K562 (cell line): Measurements from ENCODE around the gene EPYC. TPM values are rescaled to one million over a fixed set of nuclear protein-coding genes. Genes with fewer than 3 reads are reported as not detected.
A peak's percentile ranks its signal among the peaks of the same experiment; 100 is the strongest.

ENCODE experiments used
- ATAC-seq: fragments of 200-7000 bp; cut with Tn5 transposase; 3 replicates; pipeline ENCODE4 v1.9.1; 2020; ENCODE audit warnings: moderate library complexity
- BruUV-seq: library from RNA; stranded (reverse); fragments of 400-500 nt; replicated peaks from 2 replicates; lab custom pipeline; 2021; lab: Mats Ljungman, UMichigan
- CTCF ChIA-PET: fragments of 300-600 bp; formaldehyde crosslinking; extraction: SDS; loops from one replicate; lab custom pipeline; 2021; ENCODE audit warnings: low intra/inter-chr PET ratio; lab: Yijun Ruan, JAX
- POLR2A ChIA-PET: fragments of 300-600, 350-650 bp; sonication (Branson Sonifier 250); formaldehyde crosslinking; extraction: SDS; loops from one replicate; lab custom pipeline; 2021; ENCODE audit warnings: antibody characterized with exemption, inconsistent platforms; lab: Yijun Ruan, JAX
- DNase-seq, 4 experiments: peaks; one replicate each; pipeline versions ENCODE4 v3.0.0 to v3.0.0-alpha.2; 2011 to 2018; ENCODE audit warnings: low spot score in 3 of 4, mixed read lengths in 3 of 4; ENCODE audit errors: extremely low read depth in 1 of 4
- FAIRE-seq: peaks from 2 replicates; lab custom pipeline; 2011; peaks lifted over from hg19 to GRCh38; lab: Jason Lieb, UNC
- H2AFZ ChIP-seq: 2 replicates; pipeline ENCODE4 v1.6.0; 2011; ENCODE audit warnings: low read depth, low read length, control low read depth, inconsistent platforms
- H3K27ac ChIP-seq: fragments of 200-600 bp; 3 replicates; pipeline ENCODE4 v1.8.0; 2011; ENCODE audit warnings: low read depth, mild to moderate bottlenecking, control low read depth, inconsistent platforms, low read length, moderate library complexity, mixed read lengths; ENCODE audit errors: extremely low read depth
- H3K27me3 ChIP-seq, 2 experiments: fragments of 300-600 bp in 1 of 2; 2 replicates in 1 of 2; 3 replicates in 1 of 2; pipeline versions ENCODE4 v1.6.0 to v1.8.0; 2011; ENCODE audit warnings: inconsistent platforms in 2 of 2, low read length in 2 of 2, mild to moderate bottlenecking in 1 of 2, mixed read lengths in 1 of 2, moderate library complexity in 1 of 2; ENCODE audit not compliant: control insufficient read depth in 2 of 2, insufficient read depth in 2 of 2
- H3K36me3 ChIP-seq: fragments of 300-600 bp; 3 replicates; pipeline ENCODE4 v1.8.0; 2011; ENCODE audit warnings: mild to moderate bottlenecking, low read length, inconsistent platforms; ENCODE audit not compliant: control insufficient read depth, insufficient read depth
- H3K4me1 ChIP-seq, 2 experiments: fragments of 200-600 bp in 1 of 2; replicated peaks in 1 of 2; 2 replicates in 1 of 2; 3 replicates in 1 of 2; pipeline versions ENCODE4 v1.5.1 to v1.8.0; 2011; ENCODE audit warnings: inconsistent platforms in 2 of 2, low read length in 2 of 2, mild to moderate bottlenecking in 1 of 2, mixed read lengths in 1 of 2, moderate library complexity in 1 of 2; ENCODE audit not compliant: control insufficient read depth in 2 of 2, insufficient read depth in 2 of 2
- H3K4me2 ChIP-seq: 2 replicates; pipeline ENCODE4 v1.6.1; 2011; ENCODE audit warnings: low read length, control low read depth, inconsistent platforms, mixed read lengths; ENCODE audit not compliant: insufficient read depth
- H3K4me3 ChIP-seq: fragments of 200-600 bp; sonication (generic), shearing (Covaris generic); 2 replicates; pipeline ENCODE4 v1.5.1; 2016; ENCODE audit warnings: control low read depth, inconsistent platforms
- H3K79me2 ChIP-seq: fragments of 200-600 bp; 3 replicates; pipeline ENCODE4 v1.8.0; 2011; ENCODE audit warnings: low read length, inconsistent platforms; ENCODE audit not compliant: control insufficient read depth, insufficient read depth
- H3K9ac ChIP-seq, 2 experiments: 2 replicates each; pipeline versions ENCODE4 v1.6.0 to v1.6.1; 2011; ENCODE audit warnings: low read depth in 2 of 2, low read length in 2 of 2, control low read depth in 1 of 2, inconsistent platforms in 1 of 2, mild to moderate bottlenecking in 1 of 2, mixed read lengths in 1 of 2; ENCODE audit not compliant: insufficient read depth in 1 of 2
- H3K9me1 ChIP-seq: one replicate; pipeline ENCODE4 v1.6.0; 2011; ENCODE audit warnings: inconsistent platforms, mild to moderate bottlenecking, low read length, moderate library complexity; ENCODE audit not compliant: control insufficient read depth, insufficient read depth
- H3K9me3 ChIP-seq: replicated peaks from 2 replicates; pipeline ENCODE4 v1.5.1; 2011; ENCODE audit warnings: low read depth, low read length, inconsistent platforms; ENCODE audit not compliant: control insufficient read depth, insufficient read depth
- H4K20me1 ChIP-seq: replicated peaks from 2 replicates; pipeline ENCODE4 v1.6.1; 2011; ENCODE audit warnings: low read length, inconsistent platforms, mixed read lengths; ENCODE audit not compliant: control insufficient read depth, insufficient read depth
- ARNT ChIP-seq, 2 experiments: fragments of 450-650 bp; IDR thresholded peaks; 2 replicates each; pipeline ENCODE4 v1.6.1; 2016; ENCODE audit warnings: mild to moderate bottlenecking in 1 of 2
- CEBPB ChIP-seq: fragments of 450-650 bp; IDR thresholded peaks from 2 replicates; pipeline ENCODE4 v1.6.1; 2016; ENCODE audit warnings: missing genetic modification characterization, missing compliant biosample characterization
- CEBPG ChIP-seq, 3 experiments: fragments of 200-800 bp in 1 of 3; sonication (Bioruptor generic) in 1 of 3; sonication (generic) in 1 of 3; formaldehyde crosslinking in 1 of 3; IDR thresholded peaks in 2 of 3; conservative IDR thresholded peaks in 1 of 3; 2 replicates each; pipeline versions ENCODE4 v1.6.1 to v1.8.0; 2016 to 2022; ENCODE audit warnings: missing compliant biosample characterization in 2 of 3, missing genetic modification characterization in 2 of 3, mild to moderate bottlenecking in 1 of 3, missing genetic modification reagents in 1 of 3
- CREBBP ChIP-seq: IDR thresholded peaks from one replicate; pipeline ENCODE4 v1.6.1; 2012; ENCODE audit warnings: low read depth, mild to moderate bottlenecking, control low read depth, inconsistent platforms, low read length
- GTF2E2 ChIP-seq: fragments of 200-800 bp; sonication (Bioruptor generic); IDR thresholded peaks from 2 replicates; pipeline ENCODE4 v1.6.1; 2016; ENCODE audit warnings: missing genetic modification characterization, missing compliant biosample characterization
- HEY1 ChIP-seq: fragments of 250-450 bp; sonication (Bioruptor Pico); IDR thresholded peaks from 2 replicates; pipeline ENCODE4 v1.5.0; 2020; ENCODE audit warnings: mild to moderate bottlenecking, moderate library complexity, borderline replicate concordance
- NCOA6 ChIP-seq: fragments of 450-650 bp; IDR thresholded peaks from 2 replicates; pipeline ENCODE4 v1.6.1; 2017; ENCODE audit warnings: mild to moderate bottlenecking
- PBX2 ChIP-seq, 2 experiments: IDR thresholded peaks in 1 of 2; conservative IDR thresholded peaks in 1 of 2; 2 replicates each; pipeline ENCODE4 v1.6.1; 2016; ENCODE audit warnings: low read depth in 2 of 2, mild to moderate bottlenecking in 1 of 2, missing compliant biosample characterization in 1 of 2, missing genetic modification characterization in 1 of 2, moderate library complexity in 1 of 2
- PHB2 ChIP-seq: fragments of 450-650 bp; IDR thresholded peaks from 2 replicates; pipeline ENCODE4 v1.6.1; 2017; ENCODE audit warnings: low read depth
- POLR2B ChIP-seq: fragments of 450-650 bp; IDR thresholded peaks from 2 replicates; pipeline ENCODE4 v1.6.1; 2018; ENCODE audit warnings: low read depth; ENCODE audit not compliant: partially characterized antibody
- POLR3G ChIP-seq: IDR thresholded peaks from 2 replicates; pipeline ENCODE4 v1.6.1; 2011; ENCODE audit not compliant: insufficient read length, insufficient replicate concordance; ENCODE audit errors: extremely low read depth
- SMARCE1 ChIP-seq: fragments of 450-650 bp; IDR thresholded peaks from 2 replicates; pipeline ENCODE4 v1.7.1; 2016; ENCODE audit warnings: mild to moderate bottlenecking
- ZBED1 ChIP-seq: IDR thresholded peaks from 2 replicates; pipeline ENCODE4 v1.6.1; 2014
- ZKSCAN8 ChIP-seq: fragments of 200-800 bp; sonication (Bioruptor generic); IDR thresholded peaks from 2 replicates; pipeline ENCODE4 v1.6.1; 2016; ENCODE audit warnings: missing genetic modification characterization, missing compliant biosample characterization
- ZNF696 ChIP-seq: fragments of 250-450 bp; sonication (Bioruptor Pico); conservative IDR thresholded peaks from 2 replicates; pipeline ENCODE4 v1.4.0; 2020; ENCODE audit warnings: mild to moderate bottlenecking, moderate library complexity
- WGBS: fragments of 100-300 bp; shearing (Covaris generic); methylation state at CpG from one replicate; pipeline ENCODE4 v1.1.6; 2016; ENCODE audit warnings: low coverage, mixed read lengths; ENCODE audit not compliant: insufficient coverage; ENCODE audit errors: missing lambda C conversion rate; 5-methylcytosine and 5-hydroxymethylcytosine counted together
- in situ Hi-C: fragments of 300-500 bp; cut with MboI; formaldehyde crosslinking; loops from 4 replicates; pipeline ENCODE4 v1.15.0; 2018; ENCODE audit warnings: inconsistent platforms, mixed read lengths
- intact Hi-C: fragments of 100-400 bp; cut with micrococcal nuclease; formaldehyde crosslinking; loops from 2 replicates; pipeline ENCODE4 v1.14.2; 2022
- polyA plus RNA-seq, 8 experiments: library from polyadenylated mRNA; depleted of rRNA in 4 of 8; stranded (reverse) in 5 of 8; unstranded in 3 of 8; fragments of >200 nt; fragmentation: Nextera tagmentation in 2 of 8; fragmentation: Illumina TruSeq in 1 of 8; extraction: Ambion mirVana in 2 of 8; extraction: Trizol in 1 of 8; gene quantifications; 2 replicates each; pipeline versions ENCODE4 v1.2.1 to v1.2.3, GENCODE V29; 2011 to 2014; ENCODE audit warnings: inconsistent platforms in 1 of 8, missing spikeins in 1 of 8
- total RNA-seq, 7 experiments: library from RNA; depleted of rRNA in 6 of 7; stranded (reverse); fragments of >200 nt in 6 of 7; fragmentation: Illumina TruSeq in 2 of 7; extraction: Trizol in 2 of 7; gene quantifications; 2 replicates each; pipeline versions ENCODE4 v1.2.1 to v1.2.3, GENCODE V29; 2011 to 2021; ENCODE audit warnings: low replicate concordance in 1 of 7

EPYC gene
- total and polyA plus RNA-seq, 9 of the 15 experiments (the other 6 are each of a cell fraction or from before 2014, with no cell fraction given) = not detected

- no peak overlapping the region for H3K4me3 ChIP-seq
- no peak overlapping the region for H3K9ac ChIP-seq
- BruUV-seq = no TSS peak
- no peak overlapping the region for H3K27ac ChIP-seq
- no peak overlapping the region for H3K4me2 ChIP-seq
- H3K9me3 ChIP-seq = no peaks in the 10 kb centered on the region
- no peaks in the 10 kb centered on the region for H3K27me3 ChIP-seq
- ChIA-PET POLR2A (no interaction called here), CTCF (no interaction called here)
- in situ Hi-C loops (loop anchor here (25.0 kb wide), 1 partner anchor 355 kb away; no protein-coding TSS in a partner anchor), intact Hi-C loops (no loop called here)
- FAIRE-seq = no peak
- ATAC-seq = no peak
- no peaks in the 10 kb centered on the region for H3K79me2 ChIP-seq
- H3K36me3 ChIP-seq = no peaks in the 10 kb centered on the region
- no peaks in the 10 kb centered on the region for H4K20me1 ChIP-seq
- DNase-seq = no peak
- no peaks in the 10 kb centered on the region for H3K9me1 ChIP-seq
- no peak overlapping the region for H2AFZ ChIP-seq
- 0 out of 2 replicates have a peak, but pooled peaks have one; percentile 14 for TF ChIP-seq CEBPB (tag)
- TF ChIP-seq ZNF696 (CRISPR knock-in tag) = no peak
- TF ChIP-seq CEBPG (CRISPR knock-in tag; IDR thresholded peaks at IDR 0.05) = no peak
- TF ChIP-seq CEBPG (tag; conservative IDR thresholded peaks at IDR 0.05 in 1 of 2, IDR thresholded peaks at IDR 0.05 in 1 of 2) = peak in 1 of 2 experiments; percentile 32; a peak in 1 of 4 replicates
- H3K4me1 ChIP-seq = no peaks in the 10 kb centered on the region
- 0% methylated on average over 1 of the region's 1 CpG for WGBS
Observed at GRCh38 chr12:90982170-90982569, 22.6 kb downstream of the EPYC start.

- ChIA-PET CTCF (interaction anchor here (0.7 kb wide), 1 partner anchor 28 kb away, joined by 3 read pairs; no protein-coding TSS in a partner anchor), POLR2A (no interaction called here)
- intact Hi-C loops = loop anchor here (5.0 kb wide), 3 partner anchors 127 to 377 kb away; no protein-coding TSS in a partner anchor
- BruUV-seq = no TSS peak
- Histone ChIP-seq H3K36me3 (no peaks in the 10 kb centered on the region), H3K4me3 (no peak overlapping the region), H2AFZ (no peak overlapping the region), H3K9me3 (no peaks in the 10 kb centered on the region), H3K4me2 (no peak overlapping the region), H3K9ac (no peak overlapping the region), H3K79me2 (no peaks in the 10 kb centered on the region), H3K9me1 (no peaks in the 10 kb centered on the region), H3K4me1 (no peaks in the 10 kb centered on the region), H3K27me3 (no peaks in the 10 kb centered on the region), H4K20me1 (no peaks in the 10 kb centered on the region), H3K27ac (no peak overlapping the region)
- DNase-seq (no peak), ATAC-seq (no peak), FAIRE-seq (no peak)
- in situ Hi-C loops = loop anchor here (25.0 kb wide), 1 partner anchor 357 kb away; no protein-coding TSS in a partner anchor
- 0% methylated on average over 3 of the region's 3 CpGs for WGBS
- no peak for TF ChIP-seq GTF2E2 (tag)
- TF ChIP-seq CREBBP = no peak
- no peak for TF ChIP-seq NCOA6
- TF ChIP-seq PHB2 = no peak
- no peak for TF ChIP-seq HEY1
- TF ChIP-seq PBX2 (CRISPR knock-in tag; IDR thresholded peaks at IDR 0.05; ENCODE audit: low read depth) = no peak
- no peak for TF ChIP-seq PBX2 (tag; conservative IDR thresholded peaks at IDR 0.05; ENCODE audit: low read depth)
- TF ChIP-seq POLR2B = no peak
- no peak for TF ChIP-seq ARNT (IDR thresholded peaks at IDR 0.05)
- no peak for TF ChIP-seq ZKSCAN8 (CRISPR knock-in tag)
- no peak for TF ChIP-seq POLR3G
- no peak for TF ChIP-seq ZBED1
- no peak for TF ChIP-seq SMARCE1
Observed at GRCh38 chr12:90979951-90980350, 24.8 kb downstream of the EPYC start.
